Astrocyte (in vitro differentiated cells and primary cell): ENCODE data around the gene OR2AE1.

Experiments used
- EZH2 ChIP-seq: IDR thresholded peaks from 2 replicates; pipeline ENCODE4 v1.6.1; 2012; ENCODE audit warnings: mild to moderate bottlenecking, low read length, inconsistent platforms; ENCODE audit not compliant: insufficient read depth
- TF ChIP-seq, protein P1 (sequence below): IDR thresholded peaks from 2 replicates; pipeline ENCODE4 v1.5.1; 2011; ENCODE audit warnings: low read depth, mild to moderate bottlenecking, inconsistent platforms, low read length, moderate library complexity; ENCODE audit not compliant: insufficient read depth

DNA sequence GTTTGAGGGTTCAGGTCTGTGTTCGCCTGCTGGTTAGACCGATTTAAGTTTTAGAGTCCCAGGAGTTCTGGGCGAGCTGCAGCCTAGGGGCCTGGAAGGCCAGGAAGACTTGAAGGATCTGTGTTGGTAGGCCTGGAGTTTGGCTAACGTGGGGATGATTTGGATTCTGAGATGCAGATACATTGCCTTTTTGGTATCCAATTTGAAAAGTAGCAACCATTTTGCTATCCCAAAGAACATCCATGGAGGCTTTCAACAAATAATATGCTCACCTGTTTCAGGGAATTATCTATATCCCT is 42.9 kb upstream of the OR2AE1 start:
- TF ChIP-seq, protein P1, sequence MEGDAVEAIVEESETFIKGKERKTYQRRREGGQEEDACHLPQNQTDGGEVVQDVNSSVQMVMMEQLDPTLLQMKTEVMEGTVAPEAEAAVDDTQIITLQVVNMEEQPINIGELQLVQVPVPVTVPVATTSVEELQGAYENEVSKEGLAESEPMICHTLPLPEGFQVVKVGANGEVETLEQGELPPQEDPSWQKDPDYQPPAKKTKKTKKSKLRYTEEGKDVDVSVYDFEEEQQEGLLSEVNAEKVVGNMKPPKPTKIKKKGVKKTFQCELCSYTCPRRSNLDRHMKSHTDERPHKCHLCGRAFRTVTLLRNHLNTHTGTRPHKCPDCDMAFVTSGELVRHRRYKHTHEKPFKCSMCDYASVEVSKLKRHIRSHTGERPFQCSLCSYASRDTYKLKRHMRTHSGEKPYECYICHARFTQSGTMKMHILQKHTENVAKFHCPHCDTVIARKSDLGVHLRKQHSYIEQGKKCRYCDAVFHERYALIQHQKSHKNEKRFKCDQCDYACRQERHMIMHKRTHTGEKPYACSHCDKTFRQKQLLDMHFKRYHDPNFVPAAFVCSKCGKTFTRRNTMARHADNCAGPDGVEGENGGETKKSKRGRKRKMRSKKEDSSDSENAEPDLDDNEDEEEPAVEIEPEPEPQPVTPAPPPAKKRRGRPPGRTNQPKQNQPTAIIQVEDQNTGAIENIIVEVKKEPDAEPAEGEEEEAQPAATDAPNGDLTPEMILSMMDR, result no peak
- no peak for TF ChIP-seq EZH2
